ENCODE measurements around the gene LIMCH1. TPM values are rescaled to one million over a fixed set of nuclear protein-coding genes. Genes with fewer than 3 reads are reported as not detected.

Gene LIMCH1
- total RNA-seq, 2 experiments from 2014 or later = not detected

GRCh38 chr4:41632481-41633073 is 94.6 kb downstream of the LIMCH1 start:
- Histone ChIP-seq H3K27ac (ENCODE audit: low read depth, low read length, poor library complexity, severe bottlenecking) (no peak overlapping the region), H4K20me1 (ENCODE audit: insufficient read depth, low read length) (no peaks in the 10 kb centered on the region), H3K4me1 (ENCODE audit: insufficient read depth, low read length, poor library complexity, severe bottlenecking) (no peaks in the 10 kb centered on the region), H3K4me2 (ENCODE audit: low read length) (no peak overlapping the region), H3K9me3 (ENCODE audit: low read length) (no peaks in the 10 kb centered on the region), H3K4me3 (ENCODE audit: low read depth, low read length, poor library complexity, severe bottlenecking) (no peak overlapping the region), H2AFZ (ENCODE audit: low read length) (no peak overlapping the region), H3K36me3 (ENCODE audit: insufficient read depth, low read length) (no peaks in the 10 kb centered on the region), H3K79me2 (ENCODE audit: insufficient read depth, low read depth, low read length) (no peaks in the 10 kb centered on the region), H3K9me2 (ENCODE audit: insufficient read depth, low read length) (no peaks in the 10 kb centered on the region)
- ChIA-PET POLR2A (no interaction called here), CTCF (ENCODE audit: unreplicated experiment) (no interaction called here)
- BruUV-seq (replicated peaks) = no TSS peak
- intact Hi-C loops (cut with micrococcal nuclease; ENCODE audit: unreplicated experiment) = no loop called here
- DNase-seq (ENCODE audit: low spot score) = no peak
- TF ChIP-seq CTCF (conservative IDR thresholded peaks at IDR 0.05; ENCODE audit: low read length) (no peak), EZH2phosphoT487 (IDR thresholded peaks at IDR 0.05; ENCODE audit: borderline replicate concordance, low read depth, low read length) (no peak)

- BruUV-seq (replicated peaks) = no TSS peak
- H4K20me1 ChIP-seq (ENCODE audit: insufficient read depth, low read length) = no peaks in the 10 kb centered on the region
- H3K36me3 ChIP-seq (ENCODE audit: insufficient read depth, low read length) = no peaks in the 10 kb centered on the region
- H3K9me3 ChIP-seq (ENCODE audit: low read length) = no peaks in the 10 kb centered on the region
- no peak overlapping the region for H2AFZ ChIP-seq (ENCODE audit: low read length)
- TF ChIP-seq CTCF (conservative IDR thresholded peaks at IDR 0.05; ENCODE audit: low read length) (no peak), EZH2phosphoT487 (IDR thresholded peaks at IDR 0.05; ENCODE audit: borderline replicate concordance, low read depth, low read length) (no peak)
- POLR2A ChIA-PET = interaction anchor here (0.6 kb wide), 1 partner anchor 914 kb away, joined by 3 read pairs; no protein-coding TSS in a partner anchor
- no peaks in the 10 kb centered on the region for H3K9me2 ChIP-seq (ENCODE audit: insufficient read depth, low read length)
- no peak overlapping the region for H3K27ac ChIP-seq (ENCODE audit: low read depth, low read length, poor library complexity, severe bottlenecking)
- CTCF ChIA-PET (ENCODE audit: unreplicated experiment) = no interaction called here
- no peaks in the 10 kb centered on the region for H3K79me2 ChIP-seq (ENCODE audit: insufficient read depth, low read depth, low read length)
- DNase-seq (ENCODE audit: low spot score) = no peak
- intact Hi-C loops (cut with micrococcal nuclease; ENCODE audit: unreplicated experiment) = no loop called here
- H3K4me3 ChIP-seq (ENCODE audit: low read depth, low read length, poor library complexity, severe bottlenecking) = no peak overlapping the region
- no peaks in the 10 kb centered on the region for H3K4me1 ChIP-seq (ENCODE audit: insufficient read depth, low read length, poor library complexity, severe bottlenecking)
- no peak overlapping the region for H3K4me2 ChIP-seq (ENCODE audit: low read length)
Measured at GRCh38 chr4:41633321-41633720, 95.4 kb downstream of the LIMCH1 start.

- H3K4me1 ChIP-seq (ENCODE audit: insufficient read depth, low read length, poor library complexity, severe bottlenecking) = no peaks in the 10 kb centered on the region
- BruUV-seq (replicated peaks) = no TSS peak
- no peak overlapping the region for H2AFZ ChIP-seq (ENCODE audit: low read length)
- TF ChIP-seq EZH2phosphoT487 (IDR thresholded peaks at IDR 0.05; ENCODE audit: borderline replicate concordance, low read depth, low read length) (no peak), CTCF (conservative IDR thresholded peaks at IDR 0.05; ENCODE audit: low read length) (no peak)
- no peak overlapping the region for H3K27ac ChIP-seq (ENCODE audit: low read depth, low read length, poor library complexity, severe bottlenecking)
- H3K9me2 ChIP-seq (ENCODE audit: insufficient read depth, low read length) = no peaks in the 10 kb centered on the region
- no peak overlapping the region for H3K4me2 ChIP-seq (ENCODE audit: low read length)
- no peaks in the 10 kb centered on the region for H3K79me2 ChIP-seq (ENCODE audit: insufficient read depth, low read depth, low read length)
- ChIA-PET POLR2A (no interaction called here), CTCF (ENCODE audit: unreplicated experiment) (no interaction called here)
- intact Hi-C loops (cut with micrococcal nuclease; ENCODE audit: unreplicated experiment) = no loop called here
- H3K9me3 ChIP-seq (ENCODE audit: low read length) = no peaks in the 10 kb centered on the region
- no peak overlapping the region for H3K4me3 ChIP-seq (ENCODE audit: low read depth, low read length, poor library complexity, severe bottlenecking)
- no peaks in the 10 kb centered on the region for H4K20me1 ChIP-seq (ENCODE audit: insufficient read depth, low read length)
- no peaks in the 10 kb centered on the region for H3K36me3 ChIP-seq (ENCODE audit: insufficient read depth, low read length)
- no peak for DNase-seq (ENCODE audit: low spot score)
Measured at GRCh38 chr4:41635441-41635840, 97.5 kb downstream of the LIMCH1 start.
